ENCODE data around the gene MT1B.
A peak's percentile ranks its signal among the peaks of the same experiment; 100 is the strongest.
"Not testable (repeated sequence)": the region's sequence is repeated elsewhere in the genome, so short reads cannot be mapped to it uniquely, and the experiment has no call there.

The MT1B gene

DNA sequence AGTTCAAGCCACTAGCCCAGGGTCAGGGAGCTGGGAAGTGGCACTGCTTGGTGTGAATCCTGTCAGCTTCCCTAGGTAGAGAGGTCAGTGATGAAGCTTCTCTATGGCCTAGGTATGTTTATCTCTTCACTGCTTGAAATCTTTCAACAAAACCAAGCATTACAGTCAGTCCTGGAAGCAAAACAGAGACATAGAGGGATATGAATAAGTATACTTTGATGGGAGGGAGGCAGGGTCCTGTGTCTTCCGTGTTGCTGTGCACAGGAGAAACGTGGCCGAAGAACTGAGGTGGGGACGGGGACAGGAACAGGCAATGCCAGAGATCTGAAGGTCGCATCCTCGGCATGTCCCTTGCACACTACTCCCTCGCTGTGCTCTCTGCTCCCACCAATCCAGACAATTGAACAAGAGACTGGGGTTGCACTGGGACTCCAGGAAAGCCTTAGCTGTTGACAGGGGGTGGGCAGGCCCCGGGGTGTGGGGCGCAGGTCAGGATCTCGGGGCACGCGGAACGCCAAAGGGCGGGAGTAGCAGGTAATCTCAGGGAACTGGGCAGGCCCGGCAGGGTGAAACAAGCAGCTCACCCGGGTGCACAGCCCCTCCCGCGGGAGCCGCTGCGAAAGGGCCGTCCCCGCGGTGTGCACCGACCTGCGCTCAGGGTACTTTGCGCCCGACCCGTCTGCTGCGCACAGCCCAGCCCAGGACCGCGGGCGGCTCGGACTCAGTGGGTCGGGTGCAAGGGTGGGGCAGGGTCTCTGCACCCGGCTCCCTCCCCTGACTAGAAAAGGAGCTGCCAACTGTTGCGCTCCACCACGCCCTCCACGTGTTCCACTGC lies 17.5 kb downstream of the MT1B start, which contains the start of gene MT1H:
TSS of gene MT1H (plus strand) at position 810 of the 835 bp plus-strand sequence. CDS start 71 bp downstream, outside the sequence.
- DNase-seq, result no peak

- DNase-seq, result no peak
These were observed 18.3 kb downstream of the MT1B start for GRCh38 chr16:56669840-56670619.

DNA sequence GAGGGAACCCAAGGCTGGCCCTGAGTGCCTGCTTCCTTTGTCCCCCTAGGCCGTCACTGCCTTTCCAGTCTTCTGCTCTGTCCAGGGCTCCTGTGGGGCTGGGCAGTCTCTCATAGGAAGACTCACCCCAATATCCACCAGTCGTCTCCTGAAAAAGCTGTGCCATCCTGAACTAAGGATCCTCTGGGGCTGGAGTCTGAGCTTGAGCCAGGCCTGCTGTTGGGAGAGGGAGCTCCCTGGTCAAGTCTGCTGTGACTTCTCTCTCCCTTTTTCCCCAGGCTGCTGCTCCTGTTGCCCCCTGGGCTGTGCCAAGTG lies 18.9 kb downstream of the MT1B start:
- DNase-seq, result no peak

- not testable (repeated sequence) for DNase-seq
These were observed 20.0 kb downstream of the MT1B start for GRCh38 chr16:56671691-56672090.

- not testable (repeated sequence) for DNase-seq
These were observed 20.5 kb downstream of the MT1B start for GRCh38 chr16:56672171-56672570.

DNA sequence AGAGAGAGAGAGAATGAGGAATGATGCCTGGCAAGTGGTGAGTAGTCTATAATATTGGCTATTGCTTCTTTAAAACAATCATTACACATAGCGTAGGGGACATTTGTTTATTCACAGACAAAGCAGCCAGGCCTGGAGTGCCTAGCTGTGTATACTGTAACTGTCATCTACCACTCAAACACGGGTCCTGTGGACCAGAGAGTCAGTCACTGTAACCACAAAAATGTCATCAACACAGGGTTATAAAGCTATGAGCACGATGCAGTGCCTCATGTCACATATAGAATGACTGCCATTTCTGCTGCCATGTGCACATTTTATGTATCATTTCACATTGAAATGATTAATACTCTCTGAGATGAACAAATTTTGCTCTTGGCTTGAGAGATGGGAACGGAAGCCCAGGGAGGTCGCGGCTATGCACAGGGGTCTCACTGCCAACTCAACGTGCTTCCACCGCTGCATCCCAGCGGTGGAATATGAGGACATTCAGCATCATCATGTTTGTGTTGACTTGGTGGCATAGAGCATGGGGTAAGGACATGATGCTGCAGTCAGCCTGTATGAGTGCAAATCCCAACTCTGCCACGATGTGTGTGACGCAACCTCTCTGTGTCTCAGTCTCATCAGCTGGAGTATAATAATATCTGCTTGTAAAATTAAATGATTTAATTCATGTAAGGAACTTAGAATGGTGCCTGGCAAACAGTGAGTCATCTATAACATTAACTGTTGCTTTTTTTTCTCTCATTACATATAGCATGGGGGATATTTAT lies 21.3 kb downstream of the MT1B start:
- no peak for DNase-seq

GRCh38 chr16:56673921-56674320 lies 22.2 kb downstream of the MT1B start:
- DNase-seq, result no peak

DNA sequence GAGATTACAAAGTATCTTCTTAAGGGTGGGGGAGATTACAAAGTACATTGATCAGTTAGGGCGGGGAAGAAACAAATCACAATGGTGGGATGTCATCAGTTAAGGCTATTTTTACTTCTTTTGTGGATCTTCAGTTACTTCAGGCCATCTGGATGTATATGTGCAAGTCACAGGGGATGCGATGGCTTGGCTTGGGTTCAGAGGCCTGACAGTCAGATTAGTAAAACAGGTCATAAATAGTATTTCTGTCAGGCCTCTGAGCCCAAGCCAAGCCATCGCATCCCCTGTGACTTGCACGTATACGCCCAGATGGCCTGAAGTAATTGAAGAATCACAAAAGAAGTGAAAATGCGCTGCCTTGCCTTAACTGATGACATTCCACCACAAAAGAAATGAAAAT lies 22.9 kb downstream of the MT1B start:
- DNase-seq, result not testable (repeated sequence)

GRCh38 chr16:56675685-56676210 lies 24.1 kb downstream of the MT1B start:
- no peak for DNase-seq

DNA sequence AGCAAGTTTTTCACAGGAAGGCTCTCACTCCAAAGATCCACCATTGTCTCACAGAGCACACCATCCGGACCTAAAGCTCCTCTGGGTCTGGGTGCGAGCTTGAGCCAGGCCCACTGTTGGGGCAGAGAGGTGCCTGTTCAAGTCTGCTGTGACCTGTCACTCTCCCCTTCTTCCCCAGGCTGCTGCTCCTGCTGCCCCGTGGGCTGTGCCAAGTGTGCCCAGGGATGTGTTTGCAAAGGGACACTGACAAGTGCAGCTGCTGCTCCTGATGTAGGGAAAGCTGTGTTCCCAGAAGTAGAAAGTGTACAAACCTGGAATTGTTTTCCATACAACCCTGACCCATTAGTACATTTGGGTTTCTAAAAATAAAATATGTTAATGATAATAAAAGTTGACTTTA lies 25.8 kb downstream of the MT1B start:
- no peak for DNase-seq

DNA sequence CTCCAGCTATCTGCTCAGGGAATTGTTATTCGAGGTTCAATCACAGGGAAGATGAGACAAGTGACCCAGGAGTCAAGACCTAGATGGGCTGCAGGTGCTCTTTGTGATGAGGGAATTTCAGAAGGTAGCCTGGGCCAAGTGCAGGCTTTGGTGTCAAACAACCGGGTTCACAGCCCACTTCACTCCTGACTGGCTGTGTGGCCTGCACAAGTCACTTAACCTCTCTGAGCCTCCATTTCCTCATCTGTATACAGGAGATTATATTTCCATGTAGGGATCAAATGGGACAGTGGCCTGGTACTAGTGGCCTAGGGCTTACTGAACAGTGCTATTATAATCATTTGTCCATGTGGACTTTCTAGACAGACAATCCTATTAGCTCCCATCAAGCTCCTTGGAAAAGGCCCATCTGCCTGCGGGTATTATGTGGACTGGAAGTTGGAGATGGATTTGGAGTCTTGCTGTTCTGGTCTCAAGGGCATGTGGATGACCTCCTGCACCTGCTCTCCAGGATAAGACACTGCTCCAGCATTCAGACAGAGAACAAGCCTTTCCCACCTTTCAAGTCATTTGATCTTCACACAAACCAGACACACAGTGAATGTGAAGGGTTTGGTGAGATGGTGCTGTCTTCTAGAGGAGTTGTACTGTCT lies 27.5 kb downstream of the MT1B start:
- DNase-seq, result no peak

- no peak for DNase-seq
These were observed 28.1 kb downstream of the MT1B start for GRCh38 chr16:56679818-56680217.

GRCh38 chr16:56681939-56682702 lies 30.4 kb downstream of the MT1B start, which contains the start of gene MT1X:
MT1X (plus strand) TSS chr16:56682470; CDS start chr16:56682541, 71 bp downstream.
- peak; percentile 89 for DNase-seq

- no peak for DNase-seq
These were observed 31.2 kb downstream of the MT1B start for GRCh38 chr16:56682703-56683397.

DNA sequence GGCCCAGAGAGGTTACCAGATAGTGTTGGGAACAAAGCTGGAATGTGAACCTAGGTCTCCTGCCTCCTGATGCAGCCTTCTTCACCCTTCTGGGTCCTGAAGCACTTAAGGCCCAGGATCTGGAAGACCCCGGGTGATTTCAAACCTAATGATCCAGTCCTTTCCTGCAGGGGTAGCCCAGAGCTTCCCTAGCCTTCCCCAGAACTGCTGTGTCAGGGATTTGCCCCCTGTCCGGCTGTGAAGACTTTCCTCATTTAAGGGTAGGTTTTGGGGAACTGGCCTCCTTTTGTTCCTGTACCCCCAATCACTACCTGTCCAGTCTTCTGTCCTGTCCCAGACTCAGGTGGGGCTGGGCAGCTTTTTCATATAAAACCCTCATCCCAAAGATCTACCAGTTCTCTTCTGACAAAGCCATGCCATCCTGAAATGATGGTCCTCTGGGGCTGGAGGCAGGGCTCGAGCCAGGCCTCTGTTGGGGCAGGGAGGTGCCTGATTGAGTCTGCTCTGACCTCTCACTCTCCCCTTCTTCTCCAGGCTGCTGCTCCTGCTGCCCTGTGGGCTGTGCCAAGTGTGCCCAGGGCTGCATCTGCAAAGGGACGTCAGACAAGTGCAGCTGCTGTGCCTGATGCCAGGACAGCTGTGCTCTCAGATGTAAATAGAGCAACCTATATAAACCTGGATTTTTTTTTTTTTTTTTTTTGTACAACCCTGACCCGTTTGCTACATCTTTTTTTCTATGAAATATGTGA lies 31.9 kb downstream of the MT1B start:
- no peak for DNase-seq

DNA sequence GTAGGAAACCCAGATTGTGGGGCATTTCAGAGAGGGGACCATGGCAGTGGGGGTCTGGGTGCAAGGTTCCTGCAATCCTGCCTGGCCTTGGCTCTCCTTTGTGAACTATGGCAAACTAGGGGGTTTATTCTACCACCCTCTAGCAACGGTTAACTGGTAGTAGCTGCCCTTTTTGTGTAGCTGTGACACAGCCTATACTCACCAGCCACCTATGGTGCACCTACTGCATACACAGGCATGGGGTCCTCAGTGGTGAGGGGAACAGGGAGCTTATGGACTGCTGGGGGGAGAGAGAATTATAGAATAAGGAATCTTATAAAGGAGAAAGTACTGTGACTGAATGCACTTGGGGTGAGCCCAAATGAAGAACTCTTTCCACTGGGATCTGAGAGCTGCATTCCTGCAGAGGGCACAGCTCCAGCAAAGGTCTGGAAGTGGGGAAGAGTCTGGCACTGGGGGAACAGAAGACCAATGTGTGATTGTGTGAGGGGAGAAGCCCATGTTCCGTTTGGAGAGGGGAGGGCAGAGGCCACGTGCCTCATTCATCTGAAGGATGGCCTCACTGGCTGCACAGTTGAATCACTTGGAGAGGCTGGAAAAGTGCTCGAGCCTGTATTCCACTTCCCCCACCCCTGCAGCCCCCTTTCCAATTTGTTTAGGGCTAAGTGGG lies 32.7 kb downstream of the MT1B start:
- DNase-seq, result no peak

- no peak for DNase-seq
These were observed 33.4 kb downstream of the MT1B start for GRCh38 chr16:56684926-56685590.

GRCh38 chr16:56686758-56687157 lies 35.1 kb downstream of the MT1B start:
- DNase-seq, result no peak

- DNase-seq, result no peak
These were observed 37.1 kb downstream of the MT1B start for GRCh38 chr16:56688762-56689161.

Data from NCI-H774 (cell line).